HEK293 (cell line): ENCODE results near the gene TCHP.

Source experiments
- CTCF ChIA-PET: fragments of 350-600 bp; formaldehyde crosslinking; extraction: SDS; loops from one replicate; lab custom pipeline; 2021; ENCODE audit warnings: antibody characterized with exemption; lab: Yijun Ruan, JAX
- POLR2A ChIA-PET: fragments of 300-600 bp; formaldehyde crosslinking; extraction: SDS; loops from one replicate; lab custom pipeline; 2020; ENCODE audit warnings: antibody characterized with exemption, inconsistent platforms; lab: Yijun Ruan, JAX
- H3K27ac ChIP-seq: fragments of 200-500 bp; sonication (Bioruptor generic); 2 replicates; pipeline ENCODE4 v1.5.1; 2014; ENCODE audit warnings: low read depth, low read length, control low read depth, inconsistent platforms; ENCODE audit errors: extremely low read depth
- H3K36me3 ChIP-seq, 2 experiments: fragments of 200-500 bp in 1 of 2; sonication (Bioruptor generic) in 1 of 2; 1 replicate in 1 of 2; 2 replicates in 1 of 2; pipeline ENCODE4 v1.5.1; 2014 to 2017; ENCODE audit warnings: inconsistent platforms in 2 of 2, low read length in 2 of 2; ENCODE audit not compliant: control insufficient read depth in 2 of 2, insufficient read depth in 1 of 2
- H3K4me1 ChIP-seq: fragments of 200-500 bp; sonication (Bioruptor generic); 2 replicates; pipeline ENCODE4 v1.5.1; 2014; ENCODE audit warnings: mild to moderate bottlenecking, low read length, inconsistent platforms; ENCODE audit not compliant: control insufficient read depth, insufficient read depth
- H3K4me3 ChIP-seq: 2 replicates; pipeline ENCODE4 v1.5.1; 2011; ENCODE audit warnings: low read depth, mild to moderate bottlenecking, control low read depth, low read length, moderate library complexity
- H3K9me3 ChIP-seq: fragments of 200-500 bp; sonication (Bioruptor generic); 2 replicates; pipeline ENCODE4 v1.5.1; 2014; ENCODE audit warnings: low read depth, low read length, inconsistent platforms; ENCODE audit not compliant: control insufficient read depth, insufficient read depth
- BCL11A ChIP-seq: fragments of 450-650 bp; formaldehyde crosslinking; IDR thresholded peaks from 2 replicates; pipeline ENCODE4 v1.5.1; 2016; ENCODE audit warnings: low read depth, missing biosample characterization, missing genetic modification characterization
- BCL11B ChIP-seq: fragments of 450-650 bp; formaldehyde crosslinking; IDR thresholded peaks from 2 replicates; pipeline ENCODE4 v1.5.1; 2016; ENCODE audit warnings: low read depth, missing biosample characterization, missing genetic modification characterization
- HOXD13 ChIP-seq: sonication (generic); formaldehyde crosslinking; IDR thresholded peaks from 2 replicates; pipeline ENCODE4 v1.8.0; 2022; ENCODE audit warnings: missing genetic modification reagents, borderline replicate concordance
- KLF16 ChIP-seq: fragments of 450-650 bp; formaldehyde crosslinking; IDR thresholded peaks from 2 replicates; pipeline ENCODE4 v1.5.1; 2017; ENCODE audit warnings: missing biosample characterization, missing genetic modification characterization
- RBAK ChIP-seq: fragments of 450-650 bp; formaldehyde crosslinking; IDR thresholded peaks from 2 replicates; pipeline ENCODE4 v1.5.1; 2016; ENCODE audit warnings: missing biosample characterization, missing genetic modification characterization
- SETDB1 ChIP-seq: IDR thresholded peaks from one replicate; pipeline ENCODE4 v1.6.1; 2017; ENCODE audit warnings: mild to moderate bottlenecking, low read length, moderate library complexity, mixed read lengths; ENCODE audit not compliant: insufficient read length
- SP3 ChIP-seq: fragments of 450-650 bp; formaldehyde crosslinking; IDR thresholded peaks from 2 replicates; pipeline ENCODE4 v1.5.1; 2016; ENCODE audit warnings: missing biosample characterization, missing genetic modification characterization
- ZBTB48 ChIP-seq: fragments of 450-650 bp; formaldehyde crosslinking; IDR thresholded peaks from 2 replicates; pipeline ENCODE4 v1.5.1; 2016; ENCODE audit warnings: missing biosample characterization, missing genetic modification characterization
- ZNF112 ChIP-seq: fragments of 450-650 bp; formaldehyde crosslinking; IDR thresholded peaks from 2 replicates; pipeline ENCODE4 v1.5.0; 2017; ENCODE audit warnings: missing biosample characterization, missing genetic modification characterization
- ZNF211 ChIP-seq: fragments of 450-650 bp; formaldehyde crosslinking; IDR thresholded peaks from 2 replicates; pipeline ENCODE4 v1.5.1; 2016; ENCODE audit warnings: low read depth, missing biosample characterization, missing genetic modification characterization
- ZNF416 ChIP-seq: fragments of 450-650 bp; formaldehyde crosslinking; IDR thresholded peaks from 2 replicates; pipeline ENCODE4 v1.5.1; 2016; ENCODE audit warnings: missing biosample characterization, missing genetic modification characterization
- ZNF571 ChIP-seq: fragments of 450-650 bp; formaldehyde crosslinking; IDR thresholded peaks from 2 replicates; pipeline ENCODE4 v1.5.0; 2017; ENCODE audit warnings: missing biosample characterization, missing genetic modification characterization
- ZNF645 ChIP-seq: fragments of 450-650 bp; formaldehyde crosslinking; IDR thresholded peaks from 2 replicates; pipeline ENCODE4; 2016; ENCODE audit warnings: missing biosample characterization, missing genetic modification characterization
- ZNF747 ChIP-seq: fragments of 450-650 bp; formaldehyde crosslinking; IDR thresholded peaks from 2 replicates; pipeline ENCODE4 v1.5.1; 2016; ENCODE audit warnings: missing biosample characterization, missing genetic modification characterization
- ZNF768 ChIP-seq: fragments of 450-650 bp; formaldehyde crosslinking; IDR thresholded peaks from 2 replicates; pipeline ENCODE4 v1.5.1; 2018; ENCODE audit warnings: missing biosample characterization, mild to moderate bottlenecking, missing genetic modification characterization
- ZSCAN5A ChIP-seq: fragments of 450-650 bp; formaldehyde crosslinking; IDR thresholded peaks from 2 replicates; pipeline ENCODE4 v1.5.1; 2016; ENCODE audit warnings: missing biosample characterization, missing genetic modification characterization
- TF ChIP-seq, protein P1 (sequence below): fragments of 450-650 bp; formaldehyde crosslinking; conservative IDR thresholded peaks from 2 replicates; pipeline ENCODE4 v1.5.1; 2016; ENCODE audit warnings: low read depth, missing biosample characterization, missing genetic modification characterization

Gene TCHP

DNA sequence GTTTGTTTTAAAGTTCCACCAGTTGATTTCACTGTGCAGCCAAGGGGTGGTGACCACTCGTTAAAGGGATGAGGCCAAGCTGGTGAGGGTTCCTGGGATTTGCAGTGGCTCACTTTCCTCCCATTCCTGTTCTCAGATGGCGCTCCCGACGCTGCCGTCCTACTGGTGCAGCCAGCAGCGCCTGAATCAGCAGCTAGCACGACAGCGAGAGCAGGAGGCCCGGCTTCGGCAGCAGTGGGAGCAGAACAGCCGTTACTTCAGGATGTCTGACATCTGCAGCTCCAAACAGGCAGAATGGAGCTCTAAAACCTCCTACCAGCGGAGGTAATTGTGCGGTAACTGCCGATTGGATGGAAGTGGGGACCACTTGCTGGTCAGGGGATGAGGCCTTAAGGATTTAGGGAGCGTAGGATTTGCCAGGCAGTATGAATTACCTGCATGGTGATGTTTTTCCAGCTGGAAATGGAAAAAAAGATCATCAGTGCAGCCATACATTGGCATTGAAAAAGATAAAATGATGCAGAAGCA lies 2.9 kb downstream of the TCHP start:
- TF ChIP-seq SP3 (tag by site-specific recombination) (no peak), ZNF112 (tag by site-specific recombination) (no peak), ZNF416 (no peak), ZNF747 (no peak)
- TF ChIP-seq, all 188 proteins: peak for 0
- CTCF ChIA-PET, result interaction anchor here (0.6 kb wide), 1 partner anchor 8 kb away, joined by 3 read pairs; no protein-coding TSS in a partner anchor
- H3K9me3 ChIP-seq, result no peaks in the 10 kb centered on the region
- peaks cover 8 to 52% of the 10 kb centered on the region in 2 experiments for H3K36me3 ChIP-seq
- no peak overlapping the region for H3K4me3 ChIP-seq
- H3K4me1 ChIP-seq, result peaks cover 3% of the 10 kb centered on the region; the same call in 1 of the 2 replicates
- H3K27ac ChIP-seq, result no peak overlapping the region
- POLR2A ChIA-PET, result no interaction called here

- POLR2A ChIA-PET, result no interaction called here
- H3K36me3 ChIP-seq, result peaks cover 8 to 64% of the 10 kb centered on the region in 2 experiments
- H3K9me3 ChIP-seq, result no peaks in the 10 kb centered on the region
- CTCF ChIA-PET, result interaction anchor here (1.2 kb wide), 1 partner anchor 35 kb away, joined by 5 read pairs; no protein-coding TSS in a partner anchor
- H3K4me3 ChIP-seq, result no peak overlapping the region
- TF ChIP-seq ZBTB48 (no peak), HOXD13 (CRISPR knock-in tag) (no peak), BCL11A (tag by site-specific recombination) (no peak), ZSCAN5A (tag by site-specific recombination) (no peak), RBAK (tag by site-specific recombination) (no peak), ZNF571 (tag by site-specific recombination) (no peak), ZNF211 (no peak), ZNF645 (tag by site-specific recombination) (no peak), KLF16 (no peak), ZNF768 (tag by site-specific recombination) (no peak), BCL11B (no peak), SETDB1 (no peak)
- TF ChIP-seq, protein P1, sequence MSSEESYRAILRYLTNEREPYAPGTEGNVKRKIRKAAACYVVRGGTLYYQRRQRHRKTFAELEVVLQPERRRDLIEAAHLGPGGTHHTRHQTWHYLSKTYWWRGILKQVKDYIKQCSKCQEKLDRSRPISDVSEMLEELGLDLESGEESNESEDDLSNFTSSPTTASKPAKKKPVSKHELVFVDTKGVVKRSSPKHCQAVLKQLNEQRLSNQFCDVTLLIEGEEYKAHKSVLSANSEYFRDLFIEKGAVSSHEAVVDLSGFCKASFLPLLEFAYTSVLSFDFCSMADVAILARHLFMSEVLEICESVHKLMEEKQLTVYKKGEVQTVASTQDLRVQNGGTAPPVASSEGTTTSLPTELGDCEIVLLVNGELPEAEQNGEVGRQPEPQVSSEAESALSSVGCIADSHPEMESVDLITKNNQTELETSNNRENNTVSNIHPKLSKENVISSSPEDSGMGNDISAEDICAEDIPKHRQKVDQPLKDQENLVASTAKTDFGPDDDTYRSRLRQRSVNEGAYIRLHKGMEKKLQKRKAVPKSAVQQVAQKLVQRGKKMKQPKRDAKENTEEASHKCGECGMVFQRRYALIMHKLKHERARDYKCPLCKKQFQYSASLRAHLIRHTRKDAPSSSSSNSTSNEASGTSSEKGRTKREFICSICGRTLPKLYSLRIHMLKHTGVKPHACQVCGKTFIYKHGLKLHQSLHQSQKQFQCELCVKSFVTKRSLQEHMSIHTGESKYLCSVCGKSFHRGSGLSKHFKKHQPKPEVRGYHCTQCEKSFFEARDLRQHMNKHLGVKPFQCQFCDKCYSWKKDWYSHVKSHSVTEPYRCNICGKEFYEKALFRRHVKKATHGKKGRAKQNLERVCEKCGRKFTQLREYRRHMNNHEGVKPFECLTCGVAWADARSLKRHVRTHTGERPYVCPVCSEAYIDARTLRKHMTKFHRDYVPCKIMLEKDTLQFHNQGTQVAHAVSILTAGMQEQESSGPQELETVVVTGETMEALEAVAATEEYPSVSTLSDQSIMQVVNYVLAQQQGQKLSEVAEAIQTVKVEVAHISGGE (tag by site-specific recombination), result no peak
- no peak overlapping the region for H3K27ac ChIP-seq
- H3K4me1 ChIP-seq, result no peaks in the 10 kb centered on the region; the same call in 1 of the 2 replicates
Measured at GRCh38 chr12:109905301-109905700, 5.2 kb downstream of the TCHP start.
